GM18873 (cell line): ENCODE data around the gene CRIP2.

Experiments
- ATAC-seq: cut with Tn5 transposase; IDR thresholded peaks from one replicate; pipeline ENCODE4 v1.9.1; 2021; ENCODE audit warnings: mild to moderate bottlenecking, moderate library complexity, moderate number of reproducible peaks; ENCODE audit not compliant: unreplicated experiment, low FRiP score

CRIP2 gene

GRCh38 chr14:105460116-105460515 lies 14.5 kb upstream of the CRIP2 start:
- ATAC-seq = no peak

- ATAC-seq = no peak
Observed at GRCh38 chr14:105460616-105461015, 14.0 kb upstream of the CRIP2 start.

GRCh38 chr14:105461903-105462302 lies 12.7 kb upstream of the CRIP2 start:
- ATAC-seq = no peak

GRCh38 chr14:105464501-105464900 lies 10.1 kb upstream of the CRIP2 start:
- ATAC-seq = no peak

GRCh38 chr14:105465209-105466031 lies 9.2 kb upstream of the CRIP2 start:
- no peak for ATAC-seq

- no peak for ATAC-seq
Observed at GRCh38 chr14:105466531-105467248, 7.9 kb upstream of the CRIP2 start.

- no peak for ATAC-seq
Observed at GRCh38 chr14:105467249-105467941, 7.2 kb upstream of the CRIP2 start.

GRCh38 chr14:105467942-105468471 lies 6.6 kb upstream of the CRIP2 start:
- no peak for ATAC-seq

- no peak for ATAC-seq
Observed at GRCh38 chr14:105468621-105469241, 5.9 kb upstream of the CRIP2 start.

- no peak for ATAC-seq
Observed at GRCh38 chr14:105469456-105470349, 4.9 kb upstream of the CRIP2 start.

GRCh38 chr14:105470350-105471296 lies 4.0 kb upstream of the CRIP2 start:
- ATAC-seq = no peak

- ATAC-seq = no peak
Observed at GRCh38 chr14:105471297-105471821, 3.3 kb upstream of the CRIP2 start.

GRCh38 chr14:105471823-105472485 lies 2.7 kb upstream of the CRIP2 start:
- ATAC-seq = no peak

GRCh38 chr14:105472486-105472991 lies 2.1 kb upstream of the CRIP2 start:
- ATAC-seq = no peak

GRCh38 chr14:105473033-105473676 lies 1.5 kb upstream of the CRIP2 start:
- ATAC-seq = no peak

GRCh38 chr14:105473677-105474482 lies 741 bp upstream of the CRIP2 start:
- ATAC-seq = no peak
